Activated CD8-positive, alpha-beta T cell treated with anti-CD3 and anti-CD28 coated beads for 36 hours (primary cell): ENCODE measurements around the gene LRRC7. TPM values are rescaled to one million over a fixed set of nuclear protein-coding genes. Genes with fewer than 3 reads are reported as not detected.

Experiments
- ATAC-seq: fragments of 200-7000 bp; cut with Tn5 transposase; one replicate; pipeline ENCODE4 v1.10.0; 2021; ENCODE audit warnings: mild to moderate bottlenecking, moderate library complexity
- CTCF ChIA-PET: fragments of 350-600 bp; sonication (Branson Sonifier 250); formaldehyde crosslinking; loops from one replicate; lab custom pipeline; 2021; ENCODE audit warnings: antibody characterized with exemption; lab: Charles Lee
- POLR2A ChIA-PET: fragments of 350-600 bp; sonication (Branson Sonifier 250); formaldehyde crosslinking; loops from one replicate; lab custom pipeline; 2021; ENCODE audit warnings: antibody characterized with exemption; lab: Charles Lee
- DNase-seq: peaks from one replicate; pipeline ENCODE4 v3.0.0-alpha.2; 2020
- H3K27ac Mint-ChIP-seq: one replicate; pipeline ENCODE4 v1.8.0; 2021; ENCODE audit warnings: mild to moderate bottlenecking, mixed read lengths
- H3K27me3 Mint-ChIP-seq: one replicate; pipeline ENCODE4 v1.8.0; 2021; ENCODE audit warnings: mixed read lengths
- H3K36me3 Mint-ChIP-seq: one replicate; pipeline ENCODE4 v1.8.0; 2021; ENCODE audit warnings: low read depth, mixed read lengths
- H3K4me1 Mint-ChIP-seq: one replicate; pipeline ENCODE4 v1.8.0; 2021; ENCODE audit warnings: low read depth, mixed read lengths
- H3K4me3 Mint-ChIP-seq: one replicate; pipeline ENCODE4 v1.8.0; 2021; ENCODE audit warnings: mild to moderate bottlenecking, moderate library complexity, mixed read lengths
- H3K9me3 Mint-ChIP-seq: one replicate; pipeline ENCODE4 v1.8.0; 2021; ENCODE audit warnings: mixed read lengths
- intact Hi-C: fragments of 100-400 bp; cut with micrococcal nuclease; formaldehyde crosslinking; loops from one replicate; pipeline ENCODE4 v1.10.0; 2022
- total RNA-seq, 2 experiments: library from RNA; stranded (reverse); gene quantifications; one replicate each; pipeline ENCODE4 v1.2.3, GENCODE V29; 2021
- TF ChIP-seq, protein P1 (sequence below): fragments of 200-600 bp; IDR thresholded peaks from one replicate; pipeline ENCODE4 v1.8.0; 2022; ENCODE audit warnings: antibody characterized with exemption, mild to moderate bottlenecking

LRRC7 gene
- total RNA-seq, 2 experiments from 2014 or later: 0.27 to 0.29 TPM

DNA sequence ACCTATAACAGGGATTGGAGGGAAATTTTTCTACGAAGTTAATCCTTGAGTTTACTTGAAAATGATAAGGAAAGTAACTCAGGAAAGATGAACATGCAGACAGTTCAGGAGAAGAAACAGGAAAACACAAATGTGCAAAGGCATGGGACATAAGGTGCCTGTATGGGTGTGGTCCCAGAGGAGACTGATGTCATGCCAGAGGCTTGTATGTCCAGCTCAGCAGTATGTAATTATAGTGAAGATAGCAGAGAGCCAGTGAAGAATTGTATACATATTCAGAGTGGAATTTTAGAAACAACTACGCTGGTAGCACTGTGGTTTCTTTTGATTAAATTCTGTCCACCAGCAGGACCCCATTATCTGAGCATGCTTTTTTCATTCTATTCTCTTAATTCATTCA is 179.5 kb downstream of the LRRC7 start:
- POLR2A ChIA-PET: no interaction called here
- TF ChIP-seq, protein P1, sequence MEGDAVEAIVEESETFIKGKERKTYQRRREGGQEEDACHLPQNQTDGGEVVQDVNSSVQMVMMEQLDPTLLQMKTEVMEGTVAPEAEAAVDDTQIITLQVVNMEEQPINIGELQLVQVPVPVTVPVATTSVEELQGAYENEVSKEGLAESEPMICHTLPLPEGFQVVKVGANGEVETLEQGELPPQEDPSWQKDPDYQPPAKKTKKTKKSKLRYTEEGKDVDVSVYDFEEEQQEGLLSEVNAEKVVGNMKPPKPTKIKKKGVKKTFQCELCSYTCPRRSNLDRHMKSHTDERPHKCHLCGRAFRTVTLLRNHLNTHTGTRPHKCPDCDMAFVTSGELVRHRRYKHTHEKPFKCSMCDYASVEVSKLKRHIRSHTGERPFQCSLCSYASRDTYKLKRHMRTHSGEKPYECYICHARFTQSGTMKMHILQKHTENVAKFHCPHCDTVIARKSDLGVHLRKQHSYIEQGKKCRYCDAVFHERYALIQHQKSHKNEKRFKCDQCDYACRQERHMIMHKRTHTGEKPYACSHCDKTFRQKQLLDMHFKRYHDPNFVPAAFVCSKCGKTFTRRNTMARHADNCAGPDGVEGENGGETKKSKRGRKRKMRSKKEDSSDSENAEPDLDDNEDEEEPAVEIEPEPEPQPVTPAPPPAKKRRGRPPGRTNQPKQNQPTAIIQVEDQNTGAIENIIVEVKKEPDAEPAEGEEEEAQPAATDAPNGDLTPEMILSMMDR: no peak
- CTCF ChIA-PET: no interaction called here
- intact Hi-C loops: no loop called here
- DNase-seq (no peak), ATAC-seq (no peak)
- Mint-ChIP-seq H3K4me3 (no peak overlapping the region), H3K9me3 (no peaks in the 10 kb centered on the region), H3K27ac (no peak overlapping the region), H3K4me1 (no peaks in the 10 kb centered on the region), H3K27me3 (no peaks in the 10 kb centered on the region), H3K36me3 (no peaks in the 10 kb centered on the region)

DNA sequence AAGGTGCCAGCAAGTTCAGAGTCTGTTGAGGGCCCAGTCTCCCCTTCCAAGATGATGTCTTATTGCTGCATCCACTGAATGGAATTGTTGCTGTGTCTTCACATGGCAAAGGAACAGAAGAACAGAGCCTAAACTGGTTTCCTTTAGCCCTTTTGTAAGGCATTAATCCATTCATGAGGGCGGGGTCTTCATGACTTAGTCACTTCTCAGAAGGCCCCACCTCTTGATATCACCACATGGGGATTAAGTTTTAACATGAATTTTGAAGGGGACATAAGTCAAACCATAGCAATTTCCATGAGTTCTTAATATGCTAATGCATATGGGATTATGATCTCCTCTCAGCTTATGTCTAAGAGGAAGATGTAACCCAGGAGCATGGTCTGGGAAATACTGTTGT is 182.9 kb downstream of the LRRC7 start:
- TF ChIP-seq, protein P1: no peak
- Mint-ChIP-seq H3K4me3 (no peak overlapping the region), H3K27ac (no peak overlapping the region), H3K4me1 (no peaks in the 10 kb centered on the region), H3K9me3 (no peaks in the 10 kb centered on the region), H3K36me3 (no peaks in the 10 kb centered on the region), H3K27me3 (no peaks in the 10 kb centered on the region)
- DNase-seq (no peak), ATAC-seq (no peak)
- CTCF ChIA-PET: no interaction called here
- POLR2A ChIA-PET: no interaction called here
- intact Hi-C loops: no loop called here

DNA sequence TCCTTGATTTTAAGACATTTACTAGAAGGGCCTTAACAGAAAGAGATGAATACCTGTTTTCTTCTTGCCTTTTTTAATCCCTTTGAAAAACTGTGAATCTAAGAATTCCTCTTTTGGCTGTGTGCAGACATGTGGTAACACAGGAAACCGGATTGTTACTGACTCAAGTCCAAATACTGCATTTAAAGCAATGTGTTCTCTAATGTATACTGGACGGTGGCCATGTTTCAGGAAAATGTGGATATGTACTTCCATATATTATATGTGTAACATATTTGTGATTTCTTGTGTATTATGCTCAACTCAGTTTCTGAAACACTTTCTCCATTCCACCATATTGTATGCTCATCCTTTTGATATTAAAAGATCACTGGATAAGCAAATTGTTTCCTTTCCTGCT is 185.1 kb downstream of the LRRC7 start:
- H3K36me3 Mint-ChIP-seq: no peaks in the 10 kb centered on the region
- DNase-seq (no peak), ATAC-seq (no peak)
- no peaks in the 10 kb centered on the region for H3K4me1 Mint-ChIP-seq
- CTCF ChIA-PET: no interaction called here
- POLR2A ChIA-PET: no interaction called here
- H3K9me3 Mint-ChIP-seq: no peaks in the 10 kb centered on the region
- TF ChIP-seq, protein P1: no peak
- intact Hi-C loops: no loop called here
- H3K27ac Mint-ChIP-seq: no peak overlapping the region
- H3K4me3 Mint-ChIP-seq: no peak overlapping the region
- no peaks in the 10 kb centered on the region for H3K27me3 Mint-ChIP-seq

DNA sequence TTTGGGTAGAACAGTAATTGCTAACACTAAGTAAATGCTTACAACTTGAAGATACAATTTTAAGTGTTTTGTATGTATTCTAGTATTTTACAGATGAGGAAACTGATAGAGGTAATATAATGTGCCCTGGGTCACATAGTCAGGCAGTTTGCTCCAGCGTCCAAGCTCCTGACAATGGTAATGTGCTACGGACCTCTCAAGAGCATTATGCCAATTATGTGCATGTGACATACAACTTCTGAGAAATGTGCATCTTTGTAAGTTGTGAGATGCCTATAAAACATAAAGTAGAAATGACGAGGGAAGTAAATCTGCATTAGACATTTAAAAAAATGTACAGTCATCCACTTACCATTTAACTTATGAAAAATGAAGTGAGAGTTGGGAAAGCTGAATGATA is 186.8 kb downstream of the LRRC7 start:
- H3K27ac Mint-ChIP-seq: no peak overlapping the region
- POLR2A ChIA-PET: no interaction called here
- intact Hi-C loops: no loop called here
- DNase-seq (no peak), ATAC-seq (no peak)
- no peaks in the 10 kb centered on the region for H3K27me3 Mint-ChIP-seq
- CTCF ChIA-PET: no interaction called here
- H3K9me3 Mint-ChIP-seq: no peaks in the 10 kb centered on the region
- no peaks in the 10 kb centered on the region for H3K4me1 Mint-ChIP-seq
- TF ChIP-seq, protein P1: no peak
- H3K4me3 Mint-ChIP-seq: no peak overlapping the region
- no peaks in the 10 kb centered on the region for H3K36me3 Mint-ChIP-seq

DNA sequence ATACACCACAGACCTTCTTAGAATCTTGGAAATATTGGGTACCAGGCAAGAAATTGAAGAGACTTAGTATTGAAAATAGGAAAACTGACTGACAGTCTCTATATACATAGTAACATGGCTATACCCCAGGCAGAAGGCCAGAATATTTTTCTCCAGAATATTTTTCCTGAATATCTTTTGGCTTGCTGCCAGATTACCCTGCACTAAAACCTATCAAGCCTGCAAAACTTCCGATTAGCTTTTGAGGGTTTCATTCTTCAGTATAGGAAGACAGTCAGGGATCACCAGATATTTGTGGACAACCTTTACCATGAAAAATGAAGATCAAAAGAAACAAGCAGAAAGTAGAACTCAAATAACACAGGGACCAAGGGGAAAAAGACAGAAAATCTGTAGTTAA is 187.9 kb downstream of the LRRC7 start:
- ChIA-PET POLR2A (no interaction called here), CTCF (no interaction called here)
- Mint-ChIP-seq H3K4me3 (no peak overlapping the region), H3K4me1 (no peaks in the 10 kb centered on the region), H3K27me3 (no peaks in the 10 kb centered on the region), H3K36me3 (no peaks in the 10 kb centered on the region), H3K27ac (no peak overlapping the region), H3K9me3 (no peaks in the 10 kb centered on the region)
- intact Hi-C loops: no loop called here
- ATAC-seq (no peak), DNase-seq (no peak)
- TF ChIP-seq, protein P1: no peak
